GM23338 (cell line): Measurements from ENCODE around the gene CABP2. TPM values are rescaled to one million over a fixed set of nuclear protein-coding genes. Genes with fewer than 3 reads are reported as not detected.

ENCODE experiments used
- ATAC-seq: fragments of 200-7000 bp; cut with Tn5 transposase; 3 replicates; pipeline ENCODE4 v1.9.1; 2020
- DNase-seq: peaks from one replicate; pipeline ENCODE4 v3.0.0-alpha.2; 2015; ENCODE audit warnings: low spot score
- H2AFZ ChIP-seq: fragments of 200-600 bp; sonication (generic); 2 replicates; pipeline ENCODE4 v1.8.0; 2016; ENCODE audit warnings: antibody characterized with exemption, mild to moderate bottlenecking, moderate library complexity
- H3F3A ChIP-seq: fragments of 200-600 bp; sonication (generic); replicated peaks from 2 replicates; pipeline ENCODE4 v1.8.0; 2017; ENCODE audit warnings: antibody characterized with exemption, mixed run types, low read depth
- H3K27ac ChIP-seq: fragments of 200-600 bp; sonication (generic); 2 replicates; pipeline ENCODE4 v1.6.1; 2016; ENCODE audit warnings: low read depth
- H3K27me3 ChIP-seq: fragments of 200-600 bp; sonication (generic); 2 replicates; pipeline ENCODE4 v1.8.0; 2016; ENCODE audit warnings: mild to moderate bottlenecking, mixed run types, moderate library complexity; ENCODE audit not compliant: insufficient read depth
- H3K36me3 ChIP-seq: fragments of 200-600 bp; sonication (generic); 2 replicates; pipeline ENCODE4 v1.8.0; 2016; ENCODE audit warnings: mild to moderate bottlenecking; ENCODE audit not compliant: insufficient read depth
- H3K4me1 ChIP-seq: fragments of 200-600 bp; sonication (generic); 2 replicates; pipeline ENCODE4 v1.8.0; 2016; ENCODE audit warnings: mild to moderate bottlenecking, moderate library complexity; ENCODE audit not compliant: insufficient read depth
- H3K4me2 ChIP-seq: fragments of 200-600 bp; sonication (generic); 2 replicates; pipeline ENCODE4 v1.7.1; 2017; ENCODE audit warnings: mixed run types
- H3K4me3 ChIP-seq: fragments of 200-600 bp; sonication (generic); 2 replicates; pipeline ENCODE4 v1.6.1; 2016; ENCODE audit warnings: mixed run types
- H3K79me2 ChIP-seq: fragments of 200-600 bp; sonication (generic); replicated peaks from 2 replicates; pipeline ENCODE4 v1.8.0; 2017; ENCODE audit warnings: mild to moderate bottlenecking; ENCODE audit not compliant: insufficient read depth
- H3K9me2 ChIP-seq: fragments of 200-600 bp; sonication (generic); 2 replicates; pipeline ENCODE4 v1.8.0; 2017; ENCODE audit not compliant: insufficient read depth
- H4K20me1 ChIP-seq: fragments of 200-600 bp; sonication (generic); replicated peaks from 2 replicates; pipeline ENCODE4 v1.8.0; 2017; ENCODE audit warnings: mild to moderate bottlenecking; ENCODE audit not compliant: insufficient read depth
- H3K27ac Mint-ChIP-seq: 2 replicates; pipeline ENCODE4 v1.8.0; 2020; ENCODE audit warnings: inconsistent platforms, mild to moderate bottlenecking, moderate library complexity, mixed read lengths
- H3K27me3 Mint-ChIP-seq: 3 replicates; pipeline ENCODE4 v1.8.0; 2022; ENCODE audit warnings: low read depth, mild to moderate bottlenecking, moderate library complexity, mixed read lengths, inconsistent platforms; ENCODE audit not compliant: insufficient read depth, poor library complexity
- H3K36me3 Mint-ChIP-seq: 3 replicates; pipeline ENCODE4 v1.8.0; 2021; ENCODE audit warnings: low read depth, mild to moderate bottlenecking, inconsistent platforms, moderate library complexity, mixed read lengths
- H3K4me1 Mint-ChIP-seq: 3 replicates; pipeline ENCODE4 v1.8.0; 2020; ENCODE audit warnings: mild to moderate bottlenecking, inconsistent platforms, mixed read lengths
- H3K4me3 Mint-ChIP-seq: 3 replicates; pipeline ENCODE4 v1.8.0; 2021; ENCODE audit warnings: moderate library complexity, mild to moderate bottlenecking, inconsistent platforms, mixed read lengths
- H3K9me3 Mint-ChIP-seq: 3 replicates; pipeline ENCODE4 v1.8.0; 2020; ENCODE audit warnings: moderate library complexity, mild to moderate bottlenecking, inconsistent platforms, mixed read lengths
- EZH2phosphoT487 ChIP-seq: fragments of 200-600 bp; sonication (generic); IDR thresholded peaks from one replicate; pipeline ENCODE4 v1.8.1; 2018; ENCODE audit warnings: antibody characterized with exemption; ENCODE audit not compliant: unreplicated experiment
- JUNB ChIP-seq: IDR thresholded peaks from one replicate; pipeline ENCODE4 v1.6.1; 2016; ENCODE audit warnings: antibody characterized with exemption; ENCODE audit not compliant: unreplicated experiment
- NANOG ChIP-seq: IDR thresholded peaks from 2 replicates; pipeline ENCODE4 v1.6.1; 2016; ENCODE audit warnings: antibody characterized with exemption, borderline replicate concordance
- POLR2AphosphoS5 ChIP-seq: IDR thresholded peaks from 2 replicates; pipeline ENCODE4 v1.6.1; 2016; ENCODE audit warnings: antibody characterized with exemption, low read depth
- STAT1 ChIP-seq: IDR thresholded peaks from one replicate; pipeline ENCODE4 v1.6.1; 2016; ENCODE audit warnings: antibody characterized with exemption; ENCODE audit not compliant: unreplicated experiment
- ZNF114 ChIP-seq: fragments of 250-450 bp; sonication (Bioruptor Pico); IDR thresholded peaks from 2 replicates; pipeline ENCODE4 v1.5.0; 2020; ENCODE audit warnings: mild to moderate bottlenecking, moderate library complexity
- ZNF331 ChIP-seq: fragments of 250-450 bp; sonication (Bioruptor Pico); IDR thresholded peaks from 2 replicates; pipeline ENCODE4 v1.5.0; 2020; ENCODE audit warnings: low read depth, mild to moderate bottlenecking, moderate library complexity
- polyA plus RNA-seq: library from polyadenylated mRNA; unstranded; fragments of >200 nt; fragmentation: Nextera tagmentation; extraction: Ambion mirVana; gene quantifications from 2 replicates; pipeline ENCODE4 v1.2.1, GENCODE V29; 2016
- total RNA-seq: library from RNA; depleted of rRNA; stranded (reverse); fragments of >200 nt; shearing (Covaris generic); gene quantifications from 2 replicates; pipeline ENCODE4 v1.2.3, GENCODE V29; 2014
- TF ChIP-seq, protein P1 (sequence below): IDR thresholded peaks from one replicate; pipeline ENCODE4 v1.6.1; 2018; ENCODE audit warnings: antibody characterized with exemption; ENCODE audit not compliant: unreplicated experiment
- TF ChIP-seq, protein P2 (sequence below): IDR thresholded peaks from 2 replicates; pipeline ENCODE4 v1.6.1; 2016; ENCODE audit warnings: antibody characterized with exemption
- TF ChIP-seq, protein P3 (sequence below), 2 experiments: fragments of 200-600 bp in 1 of 2; sonication (generic) in 1 of 2; conservative IDR thresholded peaks; 2 replicates each; pipeline versions ENCODE4 v1.5.1 to v1.6.1; 2016 to 2017; ENCODE audit warnings: antibody characterized with exemption in 2 of 2, low read depth in 2 of 2, mild to moderate bottlenecking in 2 of 2, moderate library complexity in 1 of 2

Gene CABP2
- total and polyA plus RNA-seq, 2 experiments from 2014 or later: not detected

DNA sequence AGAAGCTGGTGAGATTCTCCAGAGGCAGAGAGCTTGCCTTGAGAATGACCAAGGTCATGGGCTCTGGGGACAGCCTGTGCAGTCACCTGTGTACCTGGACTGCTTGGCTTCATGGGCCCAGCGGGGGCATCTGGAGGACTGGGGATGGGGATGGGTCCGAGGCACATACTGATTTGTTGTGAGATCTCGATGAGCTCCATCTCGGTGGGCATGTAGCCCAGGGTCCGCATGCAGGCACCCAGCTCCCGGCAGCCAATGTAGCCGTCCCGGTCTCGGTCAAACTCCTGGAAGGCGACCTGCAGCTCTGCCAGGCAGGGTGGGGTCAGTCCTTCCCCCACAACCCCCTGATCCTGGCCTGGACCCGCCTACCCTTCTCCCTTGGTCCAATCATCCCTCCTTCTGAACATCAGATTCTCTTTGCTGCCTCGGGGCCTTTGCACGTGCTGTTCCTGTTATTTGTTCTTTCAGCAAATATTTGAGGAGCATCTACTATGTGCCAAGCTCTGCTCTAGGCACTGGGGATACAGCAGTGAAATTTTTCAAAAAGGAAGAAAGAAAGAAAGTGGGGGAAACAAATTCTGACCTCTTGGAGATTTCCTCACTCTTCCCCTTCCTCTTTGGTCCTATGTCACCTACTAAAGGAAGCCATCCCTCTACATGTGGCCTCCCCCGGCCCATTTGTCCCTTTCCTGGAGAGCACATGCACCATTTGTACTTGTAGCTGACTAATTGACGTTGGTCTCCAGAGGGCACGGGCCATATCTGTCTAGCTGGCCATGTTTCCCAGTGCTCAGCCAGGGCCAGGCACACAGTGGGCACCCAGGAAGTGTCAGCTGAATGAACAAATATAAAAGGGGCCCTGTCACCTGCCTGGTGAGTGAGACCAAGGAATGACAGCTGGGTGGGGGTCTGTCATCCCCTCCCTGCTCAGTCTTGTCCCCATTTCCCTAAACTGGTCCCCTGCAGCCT lies 2.1 kb downstream of the CABP2 start:
- no peaks in the 10 kb centered on the region for H3K27me3 ChIP-seq
- no peaks in the 10 kb centered on the region for H3F3A ChIP-seq
- Mint-ChIP-seq H3K4me1 (no peaks in the 10 kb centered on the region), H3K36me3 (no peaks in the 10 kb centered on the region), H3K9me3 (no peaks in the 10 kb centered on the region), H3K27ac (no peak overlapping the region), H3K4me3 (no peak overlapping the region), H3K27me3 (peaks cover 8% of the 10 kb centered on the region)
- H2AFZ ChIP-seq: no peak overlapping the region
- H3K36me3 ChIP-seq: no peaks in the 10 kb centered on the region
- TF ChIP-seq, protein P1, sequence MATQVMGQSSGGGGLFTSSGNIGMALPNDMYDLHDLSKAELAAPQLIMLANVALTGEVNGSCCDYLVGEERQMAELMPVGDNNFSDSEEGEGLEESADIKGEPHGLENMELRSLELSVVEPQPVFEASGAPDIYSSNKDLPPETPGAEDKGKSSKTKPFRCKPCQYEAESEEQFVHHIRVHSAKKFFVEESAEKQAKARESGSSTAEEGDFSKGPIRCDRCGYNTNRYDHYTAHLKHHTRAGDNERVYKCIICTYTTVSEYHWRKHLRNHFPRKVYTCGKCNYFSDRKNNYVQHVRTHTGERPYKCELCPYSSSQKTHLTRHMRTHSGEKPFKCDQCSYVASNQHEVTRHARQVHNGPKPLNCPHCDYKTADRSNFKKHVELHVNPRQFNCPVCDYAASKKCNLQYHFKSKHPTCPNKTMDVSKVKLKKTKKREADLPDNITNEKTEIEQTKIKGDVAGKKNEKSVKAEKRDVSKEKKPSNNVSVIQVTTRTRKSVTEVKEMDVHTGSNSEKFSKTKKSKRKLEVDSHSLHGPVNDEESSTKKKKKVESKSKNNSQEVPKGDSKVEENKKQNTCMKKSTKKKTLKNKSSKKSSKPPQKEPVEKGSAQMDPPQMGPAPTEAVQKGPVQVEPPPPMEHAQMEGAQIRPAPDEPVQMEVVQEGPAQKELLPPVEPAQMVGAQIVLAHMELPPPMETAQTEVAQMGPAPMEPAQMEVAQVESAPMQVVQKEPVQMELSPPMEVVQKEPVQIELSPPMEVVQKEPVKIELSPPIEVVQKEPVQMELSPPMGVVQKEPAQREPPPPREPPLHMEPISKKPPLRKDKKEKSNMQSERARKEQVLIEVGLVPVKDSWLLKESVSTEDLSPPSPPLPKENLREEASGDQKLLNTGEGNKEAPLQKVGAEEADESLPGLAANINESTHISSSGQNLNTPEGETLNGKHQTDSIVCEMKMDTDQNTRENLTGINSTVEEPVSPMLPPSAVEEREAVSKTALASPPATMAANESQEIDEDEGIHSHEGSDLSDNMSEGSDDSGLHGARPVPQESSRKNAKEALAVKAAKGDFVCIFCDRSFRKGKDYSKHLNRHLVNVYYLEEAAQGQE: no peak
- no peak for TF ChIP-seq STAT1
- TF ChIP-seq NANOG: no peak
- TF ChIP-seq EZH2phosphoT487: no peak
- TF ChIP-seq, protein P2, sequence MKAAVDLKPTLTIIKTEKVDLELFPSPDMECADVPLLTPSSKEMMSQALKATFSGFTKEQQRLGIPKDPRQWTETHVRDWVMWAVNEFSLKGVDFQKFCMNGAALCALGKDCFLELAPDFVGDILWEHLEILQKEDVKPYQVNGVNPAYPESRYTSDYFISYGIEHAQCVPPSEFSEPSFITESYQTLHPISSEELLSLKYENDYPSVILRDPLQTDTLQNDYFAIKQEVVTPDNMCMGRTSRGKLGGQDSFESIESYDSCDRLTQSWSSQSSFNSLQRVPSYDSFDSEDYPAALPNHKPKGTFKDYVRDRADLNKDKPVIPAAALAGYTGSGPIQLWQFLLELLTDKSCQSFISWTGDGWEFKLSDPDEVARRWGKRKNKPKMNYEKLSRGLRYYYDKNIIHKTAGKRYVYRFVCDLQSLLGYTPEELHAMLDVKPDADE: no peak
- TF ChIP-seq, protein P3, sequence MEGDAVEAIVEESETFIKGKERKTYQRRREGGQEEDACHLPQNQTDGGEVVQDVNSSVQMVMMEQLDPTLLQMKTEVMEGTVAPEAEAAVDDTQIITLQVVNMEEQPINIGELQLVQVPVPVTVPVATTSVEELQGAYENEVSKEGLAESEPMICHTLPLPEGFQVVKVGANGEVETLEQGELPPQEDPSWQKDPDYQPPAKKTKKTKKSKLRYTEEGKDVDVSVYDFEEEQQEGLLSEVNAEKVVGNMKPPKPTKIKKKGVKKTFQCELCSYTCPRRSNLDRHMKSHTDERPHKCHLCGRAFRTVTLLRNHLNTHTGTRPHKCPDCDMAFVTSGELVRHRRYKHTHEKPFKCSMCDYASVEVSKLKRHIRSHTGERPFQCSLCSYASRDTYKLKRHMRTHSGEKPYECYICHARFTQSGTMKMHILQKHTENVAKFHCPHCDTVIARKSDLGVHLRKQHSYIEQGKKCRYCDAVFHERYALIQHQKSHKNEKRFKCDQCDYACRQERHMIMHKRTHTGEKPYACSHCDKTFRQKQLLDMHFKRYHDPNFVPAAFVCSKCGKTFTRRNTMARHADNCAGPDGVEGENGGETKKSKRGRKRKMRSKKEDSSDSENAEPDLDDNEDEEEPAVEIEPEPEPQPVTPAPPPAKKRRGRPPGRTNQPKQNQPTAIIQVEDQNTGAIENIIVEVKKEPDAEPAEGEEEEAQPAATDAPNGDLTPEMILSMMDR (conservative IDR thresholded peaks at IDR 0.05; ENCODE audit: low read depth in 2 of 2): no peak
- no peak for TF ChIP-seq ZNF114 (CRISPR knock-in tag)
- no peak for TF ChIP-seq POLR2AphosphoS5
- no peaks in the 10 kb centered on the region for H3K4me1 ChIP-seq
- H3K4me3 ChIP-seq: no peak overlapping the region
- H3K79me2 ChIP-seq: no peaks in the 10 kb centered on the region
- no peaks in the 10 kb centered on the region for H4K20me1 ChIP-seq
- ATAC-seq (no peak), DNase-seq (no peak)
- H3K27ac ChIP-seq: no peak overlapping the region
- H3K9me2 ChIP-seq: no peaks in the 10 kb centered on the region
- H3K4me2 ChIP-seq: no peak overlapping the region

DNA sequence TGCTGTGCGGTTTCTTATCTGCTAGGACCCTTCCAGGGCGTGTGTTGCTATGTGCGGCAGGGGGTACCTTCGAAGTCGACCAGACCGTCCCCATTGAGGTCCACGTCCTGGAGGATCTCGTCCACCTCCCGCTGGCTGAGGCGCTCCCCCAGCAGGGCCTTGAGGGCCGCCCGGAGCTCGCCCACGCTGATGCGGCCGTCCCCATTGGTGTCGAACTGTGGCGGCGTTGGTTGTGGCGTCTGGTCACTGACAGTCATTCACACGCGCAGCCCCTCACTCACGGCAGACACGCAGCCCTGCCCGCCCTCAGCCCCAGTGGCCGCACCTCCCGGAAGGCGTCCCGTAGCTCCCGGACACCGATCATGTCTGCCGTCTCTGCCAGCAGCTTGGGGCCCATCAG lies 3.5 kb downstream of the CABP2 start:
- H3K4me2 ChIP-seq: no peak overlapping the region
- H3K27me3 Mint-ChIP-seq: peaks cover 11% of the 10 kb centered on the region
- no peak for DNase-seq
- no peak overlapping the region for H3K27ac ChIP-seq
- no peaks in the 10 kb centered on the region for H3K36me3 ChIP-seq
- H3K4me1 Mint-ChIP-seq: no peaks in the 10 kb centered on the region
- no peak overlapping the region for H2AFZ ChIP-seq
- no peaks in the 10 kb centered on the region for H3K27me3 ChIP-seq
- no peak overlapping the region for H3K4me3 Mint-ChIP-seq
- H3K4me3 ChIP-seq: no peak overlapping the region
- H4K20me1 ChIP-seq: no peaks in the 10 kb centered on the region
- no peaks in the 10 kb centered on the region for H3K4me1 ChIP-seq
- H3K36me3 Mint-ChIP-seq: no peaks in the 10 kb centered on the region
- no peak for ATAC-seq
- no peaks in the 10 kb centered on the region for H3K9me2 ChIP-seq
- H3K9me3 Mint-ChIP-seq: no peaks in the 10 kb centered on the region
- H3F3A ChIP-seq: no peaks in the 10 kb centered on the region
- H3K27ac Mint-ChIP-seq: no peak overlapping the region
- H3K79me2 ChIP-seq: no peaks in the 10 kb centered on the region
- TF ChIP-seq, protein P3 (conservative IDR thresholded peaks at IDR 0.05; ENCODE audit: low read depth in 2 of 2): no peak
- TF ChIP-seq JUNB (no peak), ZNF114 (CRISPR knock-in tag) (no peak), POLR2AphosphoS5 (no peak), ZNF331 (CRISPR knock-in tag) (no peak), EZH2phosphoT487 (no peak)
- TF ChIP-seq, protein P1: no peak
